PC-3 (cell line): Measurements from ENCODE around the gene ALX4.

Experiments used
- EZH2 ChIP-seq: fragments of 300-600 bp; sonication (generic); IDR thresholded peaks from one replicate; pipeline ENCODE4 v1.6.1; 2017; ENCODE audit warnings: antibody characterized with exemption, mild to moderate bottlenecking, low read length; ENCODE audit not compliant: unreplicated experiment
- TF ChIP-seq, protein P1 (sequence below): fragments of 300-600 bp; sonication (generic); conservative IDR thresholded peaks from 2 replicates; pipeline ENCODE4 v1.5.1; 2017; ENCODE audit warnings: antibody characterized with exemption, low read depth, mild to moderate bottlenecking, low read length

DNA sequence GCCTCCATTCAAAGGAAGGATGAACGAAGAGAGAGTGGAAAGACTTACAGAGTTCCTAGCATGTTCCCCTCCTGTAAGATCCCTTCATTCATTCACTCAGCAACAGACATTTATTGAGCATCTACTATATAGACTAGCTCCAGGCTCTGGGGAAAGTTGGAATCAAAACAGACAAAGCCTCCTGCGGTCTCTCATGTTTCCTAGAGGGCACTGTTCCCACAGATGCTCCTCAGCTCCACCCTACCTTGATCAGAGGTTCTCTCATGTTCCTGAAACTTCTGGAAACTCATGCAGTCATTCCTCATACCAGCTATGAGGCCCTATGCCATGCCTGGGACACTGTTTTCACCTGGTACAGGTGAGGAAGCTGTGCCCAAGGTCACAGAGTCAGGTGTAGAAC, 11.1 kb downstream of the ALX4 start:
- TF ChIP-seq EZH2: no peak
- TF ChIP-seq, protein P1, sequence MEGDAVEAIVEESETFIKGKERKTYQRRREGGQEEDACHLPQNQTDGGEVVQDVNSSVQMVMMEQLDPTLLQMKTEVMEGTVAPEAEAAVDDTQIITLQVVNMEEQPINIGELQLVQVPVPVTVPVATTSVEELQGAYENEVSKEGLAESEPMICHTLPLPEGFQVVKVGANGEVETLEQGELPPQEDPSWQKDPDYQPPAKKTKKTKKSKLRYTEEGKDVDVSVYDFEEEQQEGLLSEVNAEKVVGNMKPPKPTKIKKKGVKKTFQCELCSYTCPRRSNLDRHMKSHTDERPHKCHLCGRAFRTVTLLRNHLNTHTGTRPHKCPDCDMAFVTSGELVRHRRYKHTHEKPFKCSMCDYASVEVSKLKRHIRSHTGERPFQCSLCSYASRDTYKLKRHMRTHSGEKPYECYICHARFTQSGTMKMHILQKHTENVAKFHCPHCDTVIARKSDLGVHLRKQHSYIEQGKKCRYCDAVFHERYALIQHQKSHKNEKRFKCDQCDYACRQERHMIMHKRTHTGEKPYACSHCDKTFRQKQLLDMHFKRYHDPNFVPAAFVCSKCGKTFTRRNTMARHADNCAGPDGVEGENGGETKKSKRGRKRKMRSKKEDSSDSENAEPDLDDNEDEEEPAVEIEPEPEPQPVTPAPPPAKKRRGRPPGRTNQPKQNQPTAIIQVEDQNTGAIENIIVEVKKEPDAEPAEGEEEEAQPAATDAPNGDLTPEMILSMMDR: no peak
